Stimulated activated CD4-positive, alpha-beta T cell treated with anti-CD3 and anti-CD28 coated beads, TNF-alpha, amount 100 ng/mL, for 4 hours (primary cell): ENCODE results near the gene TUBA3D.
"Not testable (repeated sequence)": the region's sequence is repeated elsewhere in the genome, so short reads cannot be mapped to it uniquely, and the experiment has no call there.

Experiments
- DNase-seq, 3 experiments: peaks; one replicate each; pipeline ENCODE4 v3.0.0-alpha.2; 2020; ENCODE audit warnings: low read depth in 3 of 3

TUBA3D gene

GRCh38 chr2:131483981-131484820 lies 8.3 kb downstream of the TUBA3D start:
- not testable (repeated sequence) for DNase-seq

- DNase-seq: not testable (repeated sequence)
Measured at GRCh38 chr2:131484906-131485460, 9.1 kb downstream of the TUBA3D start.

GRCh38 chr2:131486201-131486902 lies 10.4 kb downstream of the TUBA3D start:
- not testable (repeated sequence) for DNase-seq

- DNase-seq: no peak
Measured at GRCh38 chr2:131488306-131489205, 12.6 kb downstream of the TUBA3D start.

GRCh38 chr2:131490616-131491468 lies 14.9 kb downstream of the TUBA3D start:
- DNase-seq: peak in 1 of 3 experiments; percentile 10

GRCh38 chr2:131491469-131491836 lies 15.5 kb downstream of the TUBA3D start:
- peak in 1 of 3 experiments; percentile 10 for DNase-seq

GRCh38 chr2:131492015-131492417 lies 16.1 kb downstream of the TUBA3D start, which contains the start of gene MZT2A:
Gene MZT2A, minus strand, starts transcription at chr2:131492397. Its CDS starts 21 bp downstream, at chr2:131492376.
- not testable (repeated sequence) for DNase-seq

GRCh38 chr2:131492418-131493198 lies 16.7 kb downstream of the TUBA3D start:
- peak; percentile 80 to 85 (median 84) for DNase-seq

- DNase-seq: no peak
Measured at GRCh38 chr2:131493199-131493968, 17.5 kb downstream of the TUBA3D start.

- DNase-seq: not testable (repeated sequence)
Measured at GRCh38 chr2:131495506-131495905, 19.6 kb downstream of the TUBA3D start.

GRCh38 chr2:131498321-131498973 lies 22.5 kb downstream of the TUBA3D start:
- not testable (repeated sequence) for DNase-seq

GRCh38 chr2:131503587-131503986 lies 27.7 kb downstream of the TUBA3D start:
- not testable (repeated sequence) for DNase-seq

GRCh38 chr2:131504082-131504750 lies 28.3 kb downstream of the TUBA3D start:
- DNase-seq: not testable (repeated sequence)

GRCh38 chr2:131509615-131510014 lies 33.7 kb downstream of the TUBA3D start:
- DNase-seq: no peak

GRCh38 chr2:131511291-131511968 lies 35.5 kb downstream of the TUBA3D start:
- not testable (repeated sequence) for DNase-seq

- not testable (repeated sequence) for DNase-seq
Measured at GRCh38 chr2:131511969-131512870, 36.3 kb downstream of the TUBA3D start.
